ENCODE measurements around the gene DBX2. TPM values are rescaled to one million over a fixed set of nuclear protein-coding genes. Genes with fewer than 3 reads are reported as not detected.
A peak's percentile ranks its signal among the peaks of the same experiment; 100 is the strongest.
"Not testable (repeated sequence)": the region's sequence is repeated elsewhere in the genome, so short reads cannot be mapped to it uniquely, and the experiment has no call there.

DBX2 gene
- total RNA-seq, 4 donors from 2014 or later = 0.11 to 0.39 TPM; not detected in 2

- Histone ChIP-seq H3K4me1 (no peaks in the 10 kb centered on the region), H3K27ac (no peak overlapping the region), H3K9me3 (no peaks in the 10 kb centered on the region), H3K27me3 (no peaks in the 10 kb centered on the region), H3K4me3 (no peak overlapping the region), H3K36me3 (no peaks in the 10 kb centered on the region)
- DNase-seq (no peak), ATAC-seq (peak in 1 of 2 donors; percentile 54)
- TF ChIP-seq, protein P1, sequence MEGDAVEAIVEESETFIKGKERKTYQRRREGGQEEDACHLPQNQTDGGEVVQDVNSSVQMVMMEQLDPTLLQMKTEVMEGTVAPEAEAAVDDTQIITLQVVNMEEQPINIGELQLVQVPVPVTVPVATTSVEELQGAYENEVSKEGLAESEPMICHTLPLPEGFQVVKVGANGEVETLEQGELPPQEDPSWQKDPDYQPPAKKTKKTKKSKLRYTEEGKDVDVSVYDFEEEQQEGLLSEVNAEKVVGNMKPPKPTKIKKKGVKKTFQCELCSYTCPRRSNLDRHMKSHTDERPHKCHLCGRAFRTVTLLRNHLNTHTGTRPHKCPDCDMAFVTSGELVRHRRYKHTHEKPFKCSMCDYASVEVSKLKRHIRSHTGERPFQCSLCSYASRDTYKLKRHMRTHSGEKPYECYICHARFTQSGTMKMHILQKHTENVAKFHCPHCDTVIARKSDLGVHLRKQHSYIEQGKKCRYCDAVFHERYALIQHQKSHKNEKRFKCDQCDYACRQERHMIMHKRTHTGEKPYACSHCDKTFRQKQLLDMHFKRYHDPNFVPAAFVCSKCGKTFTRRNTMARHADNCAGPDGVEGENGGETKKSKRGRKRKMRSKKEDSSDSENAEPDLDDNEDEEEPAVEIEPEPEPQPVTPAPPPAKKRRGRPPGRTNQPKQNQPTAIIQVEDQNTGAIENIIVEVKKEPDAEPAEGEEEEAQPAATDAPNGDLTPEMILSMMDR (IDR thresholded peaks at IDR 0.05 in 4 of 5, conservative IDR thresholded peaks at IDR 0.05 in 1 of 5) = no peak
- no peak for TF ChIP-seq POLR2A (IDR thresholded peaks at IDR 0.05)
- in situ Hi-C loops (cut with MboI; ENCODE audit: low sequenced_read_pairs in 4 of 4) = no loop called here
- intact Hi-C loops (cut with DNase I; ENCODE audit: low total_unique reads) = no loop called here
These were observed 37.7 kb upstream of the DBX2 start for GRCh38 chr12:45088608-45089007.

GRCh38 chr12:45084248-45084647, 33.3 kb upstream of the DBX2 start:
- intact Hi-C loops (cut with DNase I; ENCODE audit: low total_unique reads); H3K36me3 ChIP-seq; H3K27me3 ChIP-seq; H3K4me3 ChIP-seq; in situ Hi-C loops (cut with MboI; ENCODE audit: low sequenced_read_pairs in 4 of 4); H3K9me3 ChIP-seq; DNase-seq; H3K27ac ChIP-seq; ATAC-seq; H3K4me1 ChIP-seq: not testable (repeated sequence)

DNA sequence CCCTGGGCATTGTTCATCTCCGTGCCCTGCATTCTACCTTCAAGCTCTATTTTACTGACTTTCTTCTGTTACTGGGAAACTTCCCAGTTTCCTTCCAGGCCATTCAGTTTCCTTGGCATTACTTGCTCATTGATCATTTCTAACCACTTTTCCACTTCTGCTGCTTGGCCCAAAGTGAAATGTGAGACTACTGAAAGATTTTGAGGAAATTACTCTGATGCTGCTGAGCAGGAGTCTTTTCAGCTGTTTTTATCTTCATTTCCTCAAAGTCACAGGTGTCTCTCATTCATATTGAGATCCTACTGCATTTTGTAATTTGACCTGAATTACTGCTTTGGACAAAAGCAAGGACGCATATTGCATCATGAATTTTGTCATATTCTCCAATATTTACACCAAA, 26.4 kb upstream of the DBX2 start:
- intact Hi-C loops (cut with DNase I; ENCODE audit: low total_unique reads) = no loop called here
- DNase-seq (no peak), ATAC-seq (no peak)
- in situ Hi-C loops (cut with MboI; ENCODE audit: low sequenced_read_pairs in 4 of 4) = no loop called here
- no peaks in the 10 kb centered on the region for H3K27me3 ChIP-seq
- H3K4me1 ChIP-seq = no peaks in the 10 kb centered on the region
- H3K9me3 ChIP-seq = no peaks in the 10 kb centered on the region
- no peak overlapping the region for H3K27ac ChIP-seq
- TF ChIP-seq POLR2A (IDR thresholded peaks at IDR 0.05) = no peak
- no peaks in the 10 kb centered on the region for H3K36me3 ChIP-seq
- H3K4me3 ChIP-seq = no peak overlapping the region

DNA sequence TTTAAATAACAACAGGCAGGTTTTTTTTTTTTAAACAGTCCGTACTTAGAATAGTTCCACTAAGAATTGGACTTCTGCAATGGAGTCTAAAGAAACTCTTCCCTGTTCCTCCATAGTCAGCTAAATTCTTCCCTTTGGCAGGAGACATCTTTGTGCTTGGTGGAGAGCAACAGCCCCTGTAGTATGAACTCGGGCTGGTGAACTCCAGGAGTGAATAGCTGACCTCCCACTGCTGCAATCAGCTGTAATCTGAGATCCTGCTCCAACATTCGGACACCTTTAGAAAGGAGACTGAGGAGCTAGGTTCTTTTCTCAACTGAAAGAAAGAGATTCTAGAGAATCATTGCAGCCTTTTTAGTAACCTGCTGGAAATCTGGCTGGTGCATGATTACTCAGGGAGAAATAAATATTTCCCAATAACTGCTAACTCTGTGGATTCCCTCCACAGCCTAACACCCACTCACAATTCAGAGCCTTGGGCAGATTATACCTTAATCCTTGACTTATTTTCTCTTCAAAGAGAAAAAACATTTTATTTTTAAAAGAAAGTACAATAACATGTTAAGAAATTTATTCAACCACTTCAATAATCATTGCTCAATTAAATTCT, 25.6 kb upstream of the DBX2 start:
- H3K36me3 ChIP-seq = no peaks in the 10 kb centered on the region
- ATAC-seq (no peak), DNase-seq (no peak)
- H3K9me3 ChIP-seq = no peaks in the 10 kb centered on the region
- no peaks in the 10 kb centered on the region for H3K27me3 ChIP-seq
- no peak overlapping the region for H3K27ac ChIP-seq
- TF ChIP-seq, protein P1 (IDR thresholded peaks at IDR 0.05 in 4 of 5, conservative IDR thresholded peaks at IDR 0.05 in 1 of 5) = no peak
- no peak for TF ChIP-seq POLR2A (IDR thresholded peaks at IDR 0.05)
- H3K4me1 ChIP-seq = no peaks in the 10 kb centered on the region
- H3K4me3 ChIP-seq = no peak overlapping the region
- intact Hi-C loops (cut with DNase I; ENCODE audit: low total_unique reads) = no loop called here
- in situ Hi-C loops (cut with MboI; ENCODE audit: low sequenced_read_pairs in 4 of 4) = no loop called here

GRCh38 chr12:45075587-45076282, 24.8 kb upstream of the DBX2 start:
- H3K9me3 ChIP-seq = no peaks in the 10 kb centered on the region
- DNase-seq (no peak), ATAC-seq (no peak)
- no peaks in the 10 kb centered on the region for H3K4me1 ChIP-seq
- in situ Hi-C loops (cut with MboI; ENCODE audit: low sequenced_read_pairs in 4 of 4) = no loop called here
- TF ChIP-seq, protein P1 (IDR thresholded peaks at IDR 0.05 in 4 of 5, conservative IDR thresholded peaks at IDR 0.05 in 1 of 5) = no peak
- TF ChIP-seq POLR2A (IDR thresholded peaks at IDR 0.05) = no peak
- no peak overlapping the region for H3K27ac ChIP-seq
- no peaks in the 10 kb centered on the region for H3K27me3 ChIP-seq
- H3K36me3 ChIP-seq = no peaks in the 10 kb centered on the region
- intact Hi-C loops (cut with DNase I; ENCODE audit: low total_unique reads) = no loop called here
- H3K4me3 ChIP-seq = no peak overlapping the region
